Inflammatory macrophage (primary cell): Measurements from ENCODE around the gene WAPL.

ENCODE experiments used
- DNase-seq, 2 donors: peaks; one replicate each; pipeline ENCODE4 v3.0.0-alpha.2; 2020 to 2022

Gene WAPL

GRCh38 chr10:86522510-86522855 lies 891 bp upstream of the WAPL start:
- DNase-seq, result peak in 1 of 2 donors; percentile 10

GRCh38 chr10:86520871-86521677 lies 518 bp downstream of the WAPL start:
- DNase-seq, result peak; percentile 59 to 71

- DNase-seq, result no peak
Measured at GRCh38 chr10:86518781-86519180, 2.8 kb downstream of the WAPL start.

DNA sequence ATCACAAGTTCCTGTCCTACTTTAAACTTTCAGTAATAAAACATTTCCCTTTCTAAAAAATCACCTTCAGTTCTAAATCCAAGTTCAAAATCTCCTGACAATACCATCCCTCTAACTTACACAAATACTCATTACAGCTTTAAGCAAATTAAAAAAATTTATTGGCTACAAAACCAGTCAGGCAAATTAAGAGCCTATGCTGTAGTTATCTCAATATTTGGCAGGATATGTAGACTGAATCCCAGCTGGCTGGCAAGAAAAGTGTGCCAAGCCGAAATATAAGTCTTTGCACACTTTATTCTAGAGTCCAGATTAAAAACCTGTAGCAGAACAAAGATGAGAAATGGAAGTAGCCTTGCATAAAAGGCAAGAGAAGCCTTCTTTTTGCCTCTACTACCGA lies 9.5 kb downstream of the WAPL start:
- no peak for DNase-seq

GRCh38 chr10:86511027-86511865 lies 10.3 kb downstream of the WAPL start:
- no peak for DNase-seq

DNA sequence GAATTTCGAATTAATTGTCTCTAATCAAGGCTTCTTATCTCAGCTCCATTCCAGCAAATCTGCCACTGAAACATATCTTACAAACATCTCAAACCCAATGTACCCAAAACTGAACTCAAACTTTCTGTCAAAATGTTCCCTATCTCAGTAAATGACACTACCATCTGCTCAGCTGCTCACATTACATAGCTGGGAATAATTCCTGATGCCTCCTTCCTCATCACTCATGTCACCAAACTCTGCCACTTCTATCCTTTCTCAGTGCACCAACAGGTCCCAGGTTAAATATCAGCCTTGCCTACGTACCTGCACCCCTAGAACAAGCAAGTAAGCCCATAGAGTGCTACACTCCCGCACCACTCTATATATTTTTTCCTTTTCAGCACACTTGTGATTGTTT lies 12.4 kb downstream of the WAPL start:
- no peak for DNase-seq

DNA sequence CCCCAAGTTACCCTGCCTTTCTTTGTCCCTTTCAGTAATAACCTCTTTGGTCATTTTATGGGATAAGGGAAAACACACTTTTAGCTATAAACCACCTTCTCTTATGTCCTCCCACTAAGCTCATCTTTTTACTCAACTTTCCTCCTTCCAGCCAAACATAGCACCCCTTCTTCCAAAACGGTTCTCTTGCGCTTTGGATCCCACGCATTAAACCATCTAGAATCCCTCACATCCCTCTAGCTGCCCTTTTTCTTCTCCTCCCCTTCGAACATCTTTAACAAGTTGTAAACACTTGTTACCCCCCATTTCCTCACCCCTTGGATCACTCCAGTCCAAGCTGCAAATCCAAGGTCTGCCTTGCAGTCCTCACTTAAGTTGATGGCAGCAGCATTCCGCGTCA lies 13.4 kb downstream of the WAPL start:
- DNase-seq, result no peak

- DNase-seq, result no peak
Measured at GRCh38 chr10:86506499-86506898, 15.1 kb downstream of the WAPL start.

- DNase-seq, result no peak
Measured at GRCh38 chr10:86506062-86506461, 15.5 kb downstream of the WAPL start.

DNA sequence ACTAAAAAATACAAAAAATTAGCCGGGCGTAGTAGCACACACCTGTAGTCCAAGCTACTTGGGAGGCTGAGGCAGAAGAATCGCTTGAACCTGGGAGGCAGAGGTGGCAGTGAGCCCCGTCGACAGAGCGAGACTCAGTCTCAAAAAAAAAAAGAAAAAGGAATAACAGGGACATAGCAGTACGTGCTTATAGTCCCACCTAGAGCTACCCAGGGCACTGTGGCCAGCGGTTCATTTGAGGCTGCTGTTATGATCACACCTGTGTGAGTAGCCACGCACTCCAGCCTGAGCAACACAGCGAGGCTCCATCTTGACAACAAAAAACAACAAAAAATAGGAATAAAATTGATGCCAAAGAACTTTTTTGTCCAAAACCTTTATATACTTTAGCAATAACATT lies 17.1 kb downstream of the WAPL start:
- no peak for DNase-seq

- no peak for DNase-seq
Measured at GRCh38 chr10:86500846-86501245, 20.7 kb downstream of the WAPL start.

DNA sequence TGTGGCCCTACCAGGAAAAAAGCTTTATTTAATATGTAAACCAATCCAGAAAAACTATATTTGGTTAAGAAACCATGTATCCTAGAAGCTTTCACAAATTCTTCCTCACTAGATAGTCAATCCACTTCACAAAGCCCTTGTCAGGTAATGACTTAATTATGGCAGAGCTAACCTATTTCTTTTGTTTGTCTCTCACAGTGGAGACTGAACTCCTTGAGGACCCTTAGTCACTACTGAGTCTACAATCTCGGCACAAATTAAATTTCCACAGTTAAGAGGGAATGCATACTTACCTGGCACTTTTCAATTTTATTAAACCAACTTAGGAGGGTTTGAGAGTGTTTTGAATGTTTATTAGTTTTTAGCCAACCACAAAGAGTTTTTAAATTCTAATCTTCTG lies 23.0 kb downstream of the WAPL start:
- no peak for DNase-seq

DNA sequence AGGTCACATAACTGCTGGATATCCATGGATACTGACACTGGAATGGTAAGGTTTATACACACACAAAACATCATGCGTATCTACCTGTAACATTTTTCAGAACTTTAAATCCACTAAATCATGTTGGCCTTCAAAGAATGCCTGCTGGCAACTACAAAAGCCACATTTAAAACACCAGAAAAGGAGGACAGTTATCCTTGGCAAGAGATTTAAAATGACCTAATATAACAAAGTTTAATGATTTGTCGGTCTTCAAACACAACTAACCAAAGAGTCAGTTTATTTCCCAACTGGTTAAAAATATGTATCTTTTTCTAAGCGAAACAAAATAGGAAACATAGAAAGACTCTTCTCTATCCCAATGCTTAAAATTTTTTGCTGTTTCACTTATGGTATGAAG lies 24.0 kb downstream of the WAPL start:
- no peak for DNase-seq

GRCh38 chr10:86489960-86490612 lies 31.5 kb downstream of the WAPL start:
- no peak for DNase-seq

GRCh38 chr10:86489071-86489810 lies 32.4 kb downstream of the WAPL start:
- DNase-seq, result no peak

DNA sequence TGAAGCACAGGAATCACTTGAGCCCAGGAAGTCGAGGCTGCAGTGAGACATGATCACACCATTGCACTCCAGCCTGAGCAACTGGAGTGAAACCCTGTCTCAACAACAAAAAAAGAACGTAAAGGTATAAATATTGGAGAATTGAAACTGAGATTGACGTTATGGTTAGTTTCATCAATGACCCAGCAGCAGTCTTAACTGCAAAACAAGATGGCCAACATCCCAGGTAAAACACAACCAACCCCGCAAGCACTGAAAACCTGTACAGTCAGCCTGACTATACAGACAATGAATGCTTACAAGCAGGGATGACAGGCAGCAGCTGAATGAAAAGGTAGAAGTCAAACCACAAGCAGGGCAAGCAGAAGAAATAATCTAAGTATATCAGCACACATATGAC lies 34.7 kb downstream of the WAPL start:
- DNase-seq, result no peak

DNA sequence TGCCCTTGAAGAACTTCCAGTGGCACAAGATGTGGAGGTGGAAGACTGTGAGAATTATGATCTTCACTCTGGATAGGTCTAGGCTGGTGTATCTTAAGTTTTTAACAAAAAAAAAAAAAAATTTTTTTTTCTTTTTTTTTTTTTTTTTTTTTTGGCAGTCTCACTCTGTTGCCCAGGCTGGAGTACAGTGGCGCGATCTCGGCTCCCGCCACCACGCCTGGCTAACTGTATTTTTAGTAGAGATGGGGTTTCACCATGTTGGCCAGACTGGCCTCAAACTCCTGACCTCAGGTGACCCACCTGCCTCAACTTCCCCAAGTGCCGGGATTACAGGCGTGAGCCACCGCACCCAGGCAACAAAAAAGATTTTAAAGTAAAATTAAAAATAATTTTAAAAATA lies 37.9 kb downstream of the WAPL start:
- no peak for DNase-seq

- no peak for DNase-seq
Measured at GRCh38 chr10:86481761-86482160, 39.8 kb downstream of the WAPL start.

GRCh38 chr10:86480571-86480970 lies 41.0 kb downstream of the WAPL start:
- DNase-seq, result no peak

GRCh38 chr10:86472061-86472460 lies 49.5 kb downstream of the WAPL start:
- DNase-seq, result no peak

DNA sequence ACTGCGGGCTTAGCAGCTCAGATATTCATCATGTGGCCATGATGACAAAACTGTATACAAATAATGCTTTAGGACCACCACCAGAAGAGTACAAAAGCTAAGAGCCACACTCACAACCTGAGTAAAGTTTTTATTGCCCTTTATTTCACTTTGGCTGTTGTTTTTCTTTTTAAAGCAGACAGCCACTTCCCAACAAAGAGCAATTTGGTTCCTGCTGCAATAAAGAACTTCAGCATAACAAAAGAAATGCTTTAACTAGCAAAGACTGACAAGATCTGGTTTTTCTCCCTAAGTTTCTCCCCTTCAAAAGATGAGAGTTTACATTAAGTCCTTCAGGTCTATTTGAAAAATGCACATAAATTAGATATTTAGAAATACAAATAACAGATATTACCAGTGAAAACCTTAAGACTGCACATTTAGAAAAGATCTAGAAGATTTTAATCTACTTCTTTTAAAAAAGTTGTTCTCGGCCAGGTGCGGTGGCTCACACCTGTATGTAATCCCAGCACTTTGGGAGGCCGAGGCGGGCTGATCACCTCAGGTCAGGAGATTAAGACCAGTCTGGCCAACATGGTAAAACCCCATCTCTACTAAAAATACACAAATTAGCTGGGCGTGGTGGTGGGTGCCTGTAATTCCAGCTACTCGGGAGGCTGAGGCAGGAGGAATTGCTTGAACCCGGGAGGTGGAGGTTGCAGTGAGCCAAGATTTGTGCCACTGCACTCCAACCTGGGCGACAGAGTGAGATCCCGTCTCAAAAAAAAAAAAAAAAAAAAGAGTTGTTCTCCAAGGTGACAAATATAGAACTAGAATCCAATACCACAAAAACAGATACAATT lies 59.4 kb downstream of the WAPL start:
- no peak for DNase-seq

GRCh38 chr10:86451604-86451960 lies 70.0 kb downstream of the WAPL start:
- DNase-seq, result no peak
